Activated effector memory CD4-positive, alpha-beta T cell treated with Interleukin-2 at 50 U/mL for 16 hours (primary cell): ENCODE data around the gene WWTR1.

Source experiments
- DNase-seq: peaks from one replicate; pipeline ENCODE4 v3.0.0-alpha.2; 2020

The WWTR1 gene

DNA sequence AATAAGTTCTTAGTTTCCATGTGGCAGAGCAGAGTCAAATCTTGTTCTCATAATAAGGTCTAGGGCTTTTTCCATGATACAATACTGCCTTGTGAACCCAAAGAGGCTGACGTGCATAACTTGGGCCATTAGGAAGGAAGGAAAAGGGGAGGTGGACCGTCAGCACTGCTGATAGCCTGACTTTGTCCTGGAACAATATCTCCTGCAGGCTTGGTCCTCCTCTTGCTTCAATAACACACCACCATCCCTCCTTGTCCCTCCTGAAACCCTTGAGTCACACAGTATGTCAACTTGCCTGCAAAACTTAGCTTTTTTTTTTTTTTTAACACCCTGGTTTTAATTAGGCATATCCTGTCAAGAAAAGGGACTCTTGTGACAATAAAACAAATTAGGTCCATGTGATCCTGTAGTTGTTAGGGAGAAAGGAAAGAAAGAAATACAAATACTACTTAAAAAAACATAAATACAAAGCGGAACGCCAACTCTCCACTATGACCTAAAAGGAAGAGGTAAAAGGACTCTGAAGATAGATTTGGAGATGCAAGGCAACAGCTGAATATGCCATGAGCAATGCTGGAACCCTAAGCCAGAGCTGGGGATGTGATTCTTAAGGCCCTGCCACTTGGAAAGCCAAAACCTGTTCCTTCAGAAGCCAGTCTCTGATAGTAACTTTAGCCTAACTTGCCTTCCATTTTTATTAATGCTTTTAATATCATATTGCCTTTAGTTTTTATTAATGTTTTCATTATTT lies 67.0 kb downstream of the WWTR1 start:
- no peak for DNase-seq

- no peak for DNase-seq
Observed at GRCh38 chr3:149589332-149589731, 68.5 kb downstream of the WWTR1 start.

- DNase-seq = no peak
Observed at GRCh38 chr3:149588909-149589308, 68.9 kb downstream of the WWTR1 start.

DNA sequence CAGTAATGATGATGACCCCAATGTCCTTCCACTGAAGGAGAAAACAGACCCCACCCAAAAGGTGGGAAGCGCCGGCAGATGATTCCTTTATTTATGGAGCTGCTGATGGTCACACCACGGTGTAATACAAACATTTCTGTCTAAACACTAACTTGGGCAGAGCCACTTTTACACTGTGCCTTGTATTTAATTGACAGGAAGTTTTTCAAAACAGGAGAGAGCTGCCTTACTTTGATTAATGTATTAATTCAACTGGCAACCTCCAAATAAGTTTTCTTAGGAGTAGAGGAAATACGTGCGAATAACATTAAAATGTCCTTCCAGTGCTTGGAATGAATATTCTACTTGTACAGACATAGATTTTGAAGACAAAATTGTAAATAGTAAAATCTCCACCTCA lies 70.4 kb downstream of the WWTR1 start:
- no peak for DNase-seq

- DNase-seq = no peak
Observed at GRCh38 chr3:149586871-149587270, 71.0 kb downstream of the WWTR1 start.

- no peak for DNase-seq
Observed at GRCh38 chr3:149585401-149585726, 72.5 kb downstream of the WWTR1 start.

- DNase-seq = no peak
Observed at GRCh38 chr3:149583921-149584635, 73.7 kb downstream of the WWTR1 start.

GRCh38 chr3:149582395-149582794 lies 75.4 kb downstream of the WWTR1 start:
- DNase-seq = no peak

DNA sequence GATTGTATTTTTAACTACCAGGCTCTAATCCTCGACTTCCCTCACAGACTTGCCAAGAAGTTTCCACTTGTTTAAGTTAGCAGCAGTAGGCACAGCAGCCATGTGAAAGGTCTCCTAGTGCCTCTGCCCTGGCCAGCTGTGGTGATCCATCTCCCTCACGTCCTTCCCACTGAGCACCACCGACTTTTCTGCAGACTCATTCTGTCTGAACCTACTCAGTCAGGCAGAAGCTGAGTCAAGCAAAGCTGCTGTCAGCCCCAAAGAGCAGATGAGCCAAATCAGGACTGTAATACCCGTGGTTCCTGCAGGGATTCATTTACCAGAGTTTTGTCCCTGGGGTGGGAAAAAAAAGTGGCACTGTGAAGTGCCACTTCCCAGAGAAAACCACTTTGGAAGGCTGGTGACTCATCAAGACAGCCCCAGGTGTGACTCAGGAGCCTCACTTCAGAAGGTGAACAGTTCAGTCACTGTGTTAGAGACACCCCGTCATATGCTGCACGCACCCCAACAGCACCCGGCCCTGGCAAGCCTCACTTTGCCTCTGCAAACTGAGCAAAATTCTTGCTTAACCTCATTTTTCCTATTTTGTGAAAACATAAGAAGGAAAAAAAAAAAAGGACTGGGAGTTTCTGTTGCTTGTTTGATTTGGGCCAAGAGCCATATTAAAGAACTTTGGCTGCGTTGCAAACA lies 76.0 kb downstream of the WWTR1 start:
- no peak for DNase-seq

- no peak for DNase-seq
Observed at GRCh38 chr3:149581248-149581647, 76.6 kb downstream of the WWTR1 start.

DNA sequence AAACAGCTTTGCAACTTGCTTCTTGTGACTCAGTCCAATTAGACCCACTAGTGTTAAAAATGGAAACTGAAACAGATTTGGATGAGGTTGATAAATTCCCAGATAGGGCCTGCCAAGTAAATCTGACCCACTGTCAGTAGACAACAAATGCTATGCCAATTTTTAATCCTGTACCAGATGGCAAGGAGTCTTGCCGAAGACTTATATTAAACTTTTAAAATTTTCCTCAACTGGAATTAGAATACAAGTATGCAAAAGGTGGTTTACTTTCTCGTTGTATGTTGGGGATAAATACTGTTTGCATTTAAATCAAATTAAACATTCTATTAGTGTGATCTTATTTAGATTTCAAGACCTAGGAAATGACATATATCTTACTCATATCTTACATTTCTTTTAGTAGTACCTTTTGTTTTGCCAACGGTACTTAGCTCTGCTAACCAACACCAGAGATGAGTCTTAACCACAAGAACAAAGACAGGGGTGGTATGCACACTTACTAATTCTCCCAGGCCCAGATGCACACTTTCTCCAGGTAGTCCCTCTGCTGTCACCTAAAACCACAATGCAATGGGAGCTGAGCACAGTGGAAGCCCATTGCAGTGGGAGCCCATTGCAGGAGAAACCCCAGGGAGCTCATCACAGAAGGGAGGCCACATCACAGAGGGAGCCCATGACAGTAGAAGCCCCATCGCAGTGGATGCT lies 77.8 kb downstream of the WWTR1 start:
- no peak for DNase-seq

DNA sequence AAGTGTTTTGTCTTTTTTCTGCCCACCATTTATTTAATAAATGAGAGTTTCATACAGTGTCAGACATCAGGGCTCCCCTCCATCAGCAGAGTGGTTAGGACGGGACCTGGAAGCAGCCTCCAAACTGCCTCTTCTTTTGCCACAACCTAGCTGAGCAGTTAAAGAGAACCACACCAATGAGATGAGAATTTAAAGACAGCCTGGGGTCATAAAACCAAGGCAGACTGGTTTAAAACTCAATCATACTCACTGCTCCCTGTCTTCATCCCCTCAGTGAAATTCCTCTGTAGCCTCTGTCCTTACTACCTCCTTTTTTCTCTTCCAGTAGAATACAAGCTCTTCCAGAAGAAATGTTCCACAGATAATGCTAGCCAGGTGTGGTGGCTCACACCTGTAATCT lies 78.7 kb downstream of the WWTR1 start:
- DNase-seq = no peak

GRCh38 chr3:149577801-149578200 lies 80.0 kb downstream of the WWTR1 start:
- DNase-seq = no peak

GRCh38 chr3:149575961-149576564 lies 81.8 kb downstream of the WWTR1 start:
- DNase-seq = no peak

GRCh38 chr3:149575213-149575960 lies 82.4 kb downstream of the WWTR1 start:
- DNase-seq = no peak

DNA sequence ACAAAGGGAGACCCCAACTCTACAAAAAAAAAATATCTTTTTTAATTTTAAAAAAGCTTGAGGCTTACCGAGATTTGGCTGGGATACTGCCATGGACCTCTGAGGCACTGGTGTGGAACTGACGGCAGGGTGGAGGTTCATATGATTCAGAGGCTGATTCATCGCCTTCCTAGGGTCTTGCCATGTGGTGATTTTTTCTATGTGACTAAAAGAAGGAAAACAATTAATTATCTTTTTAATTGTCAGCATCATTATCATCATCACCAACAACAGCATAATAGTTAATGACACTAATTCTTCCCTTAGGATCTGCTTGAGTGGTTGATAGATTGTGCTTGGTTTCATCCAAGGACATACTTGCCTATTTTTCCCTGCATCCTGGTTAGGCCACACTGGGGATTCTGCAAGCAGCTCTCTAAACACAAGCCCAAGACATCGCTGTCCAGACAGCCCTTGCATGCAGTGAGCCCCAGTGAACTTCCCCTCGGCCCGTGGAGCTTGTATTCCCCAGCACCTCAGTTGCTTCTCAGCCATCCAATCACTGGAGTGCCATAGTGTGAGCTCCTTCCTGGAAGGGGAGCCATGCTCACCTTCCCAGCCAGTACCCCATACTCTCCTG lies 84.9 kb downstream of the WWTR1 start:
- DNase-seq = no peak

GRCh38 chr3:149571381-149571780 lies 86.4 kb downstream of the WWTR1 start:
- DNase-seq = no peak

DNA sequence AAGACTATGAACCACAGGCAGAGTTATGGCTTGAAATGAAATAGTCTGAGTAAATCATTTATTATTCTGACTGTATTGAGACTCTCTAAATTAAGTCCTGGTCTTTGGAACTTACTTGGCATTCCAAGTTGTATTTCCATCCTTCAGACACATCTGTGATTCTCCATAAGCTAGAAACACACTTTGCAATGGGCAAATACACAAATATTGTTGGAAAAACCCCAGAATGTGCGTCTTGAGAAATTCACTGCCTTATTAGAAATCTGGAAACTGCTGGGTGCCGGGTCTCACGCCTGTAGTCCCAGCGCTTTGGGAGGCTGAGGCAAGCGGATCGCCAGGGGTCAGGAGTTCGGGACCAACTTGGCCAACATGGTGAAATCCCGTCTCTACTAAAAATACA lies 87.8 kb downstream of the WWTR1 start:
- DNase-seq = no peak

GRCh38 chr3:149567381-149567780 lies 90.4 kb downstream of the WWTR1 start:
- DNase-seq = no peak

- DNase-seq = no peak
Observed at GRCh38 chr3:149566292-149566975, 91.4 kb downstream of the WWTR1 start.

GRCh38 chr3:149564079-149564478 lies 93.7 kb downstream of the WWTR1 start:
- no peak for DNase-seq
